K562 (cell line): ENCODE measurements around the gene PAX5. TPM values are rescaled to one million over a fixed set of nuclear protein-coding genes. Genes with fewer than 3 reads are reported as not detected.

Experiments
- CBFB ChIP-seq: sonication (generic); formaldehyde crosslinking; IDR thresholded peaks from 2 replicates; pipeline ENCODE4 v1.4.0; 2020; ENCODE audit warnings: mild to moderate bottlenecking, missing genetic modification reagents
- CCAR2 ChIP-seq: fragments of 200-400 bp; formaldehyde crosslinking; IDR thresholded peaks from 2 replicates; pipeline ENCODE4 v1.6.1; 2017; ENCODE audit warnings: mild to moderate bottlenecking, low read depth, low read length
- ZBTB40 ChIP-seq, 2 experiments: fragments of 450-650 bp in 1 of 2; sonication (generic) in 1 of 2; formaldehyde crosslinking in 1 of 2; IDR thresholded peaks; 2 replicates each; pipeline versions ENCODE4 v1.7.1 to v1.9.0; 2016 to 2022; ENCODE audit warnings: inconsistent platforms in 1 of 2, mild to moderate bottlenecking in 1 of 2, missing genetic modification reagents in 1 of 2
- ZFP91 ChIP-seq: sonication (generic); formaldehyde crosslinking; IDR thresholded peaks from 2 replicates; pipeline ENCODE4 v1.8.0; 2022; ENCODE audit warnings: mild to moderate bottlenecking, missing genetic modification reagents
- ZNF551 ChIP-seq: fragments of 250-450 bp; sonication (Bioruptor Pico); IDR thresholded peaks from 2 replicates; pipeline ENCODE4 v1.5.0; 2021; ENCODE audit warnings: mild to moderate bottlenecking, moderate library complexity
- ZNF695 ChIP-seq: fragments of 450-650 bp; formaldehyde crosslinking; IDR thresholded peaks from 2 replicates; pipeline ENCODE4 v1.4.0; 2020; ENCODE audit warnings: mild to moderate bottlenecking, moderate library complexity
- ZZZ3 ChIP-seq: fragments of 450-650 bp; IDR thresholded peaks from 2 replicates; pipeline ENCODE4 v1.6.1; 2016; ENCODE audit warnings: antibody characterized with exemption, mild to moderate bottlenecking, moderate library complexity
- polyA plus RNA-seq, 8 experiments: library from polyadenylated mRNA; depleted of rRNA in 4 of 8; stranded (reverse) in 5 of 8; unstranded in 3 of 8; fragments of >200 nt; fragmentation: Nextera tagmentation in 2 of 8; fragmentation: Illumina TruSeq in 1 of 8; extraction: Ambion mirVana in 2 of 8; extraction: Trizol in 1 of 8; gene quantifications; 2 replicates each; pipeline versions ENCODE4 v1.2.1 to v1.2.3, GENCODE V29; 2011 to 2014; ENCODE audit warnings: inconsistent platforms in 1 of 8, missing spikeins in 1 of 8
- total RNA-seq, 7 experiments: library from RNA; depleted of rRNA in 6 of 7; stranded (reverse); fragments of >200 nt in 6 of 7; fragmentation: Illumina TruSeq in 2 of 7; extraction: Trizol in 2 of 7; gene quantifications; 2 replicates each; pipeline versions ENCODE4 v1.2.1 to v1.2.3, GENCODE V29; 2011 to 2021; ENCODE audit warnings: low replicate concordance in 1 of 7

Gene PAX5
- total and polyA plus RNA-seq, 9 of the 15 experiments (the other 6 are each of a cell fraction or from before 2014, with no cell fraction given) = 0.03 to 0.09 TPM; not detected in 7

GRCh38 chr9:37042421-37042820, 8.4 kb upstream of the PAX5 start (continued):
- TF ChIP-seq ZBTB40 (IDR thresholded peaks at IDR 0.05) = no peak
- TF ChIP-seq ZBTB40 (CRISPR knock-in tag; IDR thresholded peaks at IDR 0.05) = no peak
- TF ChIP-seq CCAR2 = no peak
- TF ChIP-seq CBFB (CRISPR knock-in tag) = no peak
- TF ChIP-seq ZNF551 (CRISPR knock-in tag) = no peak
- TF ChIP-seq ZFP91 (CRISPR knock-in tag) = no peak
- no peak for TF ChIP-seq ZNF695 (CRISPR knock-in tag)
- TF ChIP-seq ZZZ3 = no peak
